DND-41 (cell line): ENCODE results near the gene MOV10L1.

Experiments used
- CTCF ChIP-seq: IDR thresholded peaks from 2 replicates; pipeline ENCODE4 v1.5.1; 2012; ENCODE audit warnings: borderline replicate concordance, low read length, moderate library complexity, mild to moderate bottlenecking; ENCODE audit not compliant: poor library complexity, severe bottlenecking; ENCODE audit errors: extremely low read depth
- EZH2 ChIP-seq: IDR thresholded peaks from 3 replicates; pipeline ENCODE4 v1.6.1; 2012; ENCODE audit warnings: borderline replicate concordance, low read depth, mild to moderate bottlenecking, moderate library complexity, low read length, inconsistent platforms; ENCODE audit not compliant: severe bottlenecking

GRCh38 chr22:50184004-50184901, 94.4 kb downstream of the MOV10L1 start:
- TF ChIP-seq CTCF = no peak
- TF ChIP-seq EZH2 = no peak
